Stomach (tissue), 4 donors: Measurements from ENCODE around the gene STRN.

Experiments used
- CTCF ChIP-seq, 7 experiments: fragments of 450-650 bp in 4 of 7; fragments of 200-600 bp in 3 of 7; sonication (generic) in 3 of 7; IDR thresholded peaks; one replicate each; pipeline ENCODE4 v1.5.1; 2016 to 2019; ENCODE audit warnings: antibody characterized with exemption in 7 of 7, control low read depth in 2 of 7, mild to moderate bottlenecking in 1 of 7
- EP300 ChIP-seq: sonication (generic); formaldehyde crosslinking; IDR thresholded peaks from one replicate; pipeline ENCODE4 v1.6.1; 2017; ENCODE audit warnings: antibody characterized with exemption
- POLR2A ChIP-seq, 4 donors: fragments of 450-650 bp; IDR thresholded peaks; one replicate each; pipeline ENCODE4 v1.6.1; 2016; ENCODE audit warnings: antibody characterized with exemption in 4 of 4, control low read depth in 2 of 4, mild to moderate bottlenecking in 1 of 4, moderate library complexity in 1 of 4
- POLR2AphosphoS5 ChIP-seq, 3 donors: sonication (generic); formaldehyde crosslinking; IDR thresholded peaks; one replicate each; pipeline ENCODE4 v1.6.1; 2016; ENCODE audit warnings: antibody characterized with exemption in 3 of 3

GRCh38 chr2:36797324-36798070 lies 168.8 kb downstream of the STRN start:
- TF ChIP-seq CTCF (IDR thresholded peaks at IDR 0.05), result no peak
- TF ChIP-seq POLR2A (IDR thresholded peaks at IDR 0.05), result no peak
- no peak for TF ChIP-seq POLR2AphosphoS5 (IDR thresholded peaks at IDR 0.05)
- no peak for TF ChIP-seq EP300
